Fibroblast of skin of scalp (primary cell): ENCODE results near the gene GNPTAB.
"Not testable (repeated sequence)": the region's sequence is repeated elsewhere in the genome, so short reads cannot be mapped to it uniquely, and the experiment has no call there.

ENCODE experiments used
- DNase-seq: peaks from one replicate; pipeline ENCODE4 v3.0.0-alpha.2; 2013

The GNPTAB gene

GRCh38 chr12:101850199-101850598, 19.4 kb upstream of the GNPTAB start:
- no peak for DNase-seq

- peak; percentile 20 for DNase-seq
Observed at GRCh38 chr12:101847325-101847724, 16.6 kb upstream of the GNPTAB start.

GRCh38 chr12:101845137-101845711, 14.5 kb upstream of the GNPTAB start:
- DNase-seq = no peak

- DNase-seq = no peak
Observed at GRCh38 chr12:101841069-101841468, 10.3 kb upstream of the GNPTAB start.

- peak; percentile 62 for DNase-seq
Observed at GRCh38 chr12:101839324-101840283, 8.8 kb upstream of the GNPTAB start.

- no peak for DNase-seq
Observed at GRCh38 chr12:101838628-101839323, 8.0 kb upstream of the GNPTAB start.

- no peak for DNase-seq
Observed at GRCh38 chr12:101832030-101832429, 1.3 kb upstream of the GNPTAB start.

- no peak for DNase-seq
Observed at GRCh38 chr12:101829639-101830366, 956 bp downstream of the GNPTAB start.

GRCh38 chr12:101828463-101829196, 2.1 kb downstream of the GNPTAB start:
- no peak for DNase-seq

- DNase-seq = no peak
Observed at GRCh38 chr12:101826766-101827368, 3.9 kb downstream of the GNPTAB start.

GRCh38 chr12:101824831-101825230, 5.9 kb downstream of the GNPTAB start:
- DNase-seq = no peak

GRCh38 chr12:101823891-101824290, 6.9 kb downstream of the GNPTAB start:
- DNase-seq = peak; percentile 18

- no peak for DNase-seq
Observed at GRCh38 chr12:101823039-101823438, 7.7 kb downstream of the GNPTAB start.

GRCh38 chr12:101819467-101819866, 11.3 kb downstream of the GNPTAB start:
- DNase-seq = no peak

GRCh38 chr12:101818689-101819088, 12.1 kb downstream of the GNPTAB start:
- DNase-seq = not testable (repeated sequence)

- DNase-seq = no peak
Observed at GRCh38 chr12:101813117-101813516, 17.6 kb downstream of the GNPTAB start.

- not testable (repeated sequence) for DNase-seq
Observed at GRCh38 chr12:101812716-101813115, 18.0 kb downstream of the GNPTAB start.

GRCh38 chr12:101811342-101811741, 19.4 kb downstream of the GNPTAB start:
- DNase-seq = not testable (repeated sequence)

- no peak for DNase-seq
Observed at GRCh38 chr12:101809208-101809607, 21.6 kb downstream of the GNPTAB start.

- DNase-seq = no peak
Observed at GRCh38 chr12:101806265-101806664, 24.5 kb downstream of the GNPTAB start.

GRCh38 chr12:101804409-101804808, 26.4 kb downstream of the GNPTAB start:
- no peak for DNase-seq
